ENCODE data around the gene PEX14.

Gene PEX14

GRCh38 chr1:10516925-10517676 is 42.4 kb downstream of the PEX14 start:
- DNase-seq (ENCODE audit: low read depth in 4 of 4, low spot score in 1 of 4): no peak

- no peak for DNase-seq (ENCODE audit: low read depth in 4 of 4, low spot score in 1 of 4)
Observed at GRCh38 chr1:10517677-10517982, 42.9 kb downstream of the PEX14 start.

GRCh38 chr1:10519016-10519417 is 44.3 kb downstream of the PEX14 start:
- no peak for DNase-seq (ENCODE audit: low read depth in 4 of 4, low spot score in 1 of 4)

GRCh38 chr1:10520497-10520896 is 45.7 kb downstream of the PEX14 start:
- no peak for DNase-seq (ENCODE audit: low read depth in 4 of 4, low spot score in 1 of 4)

GRCh38 chr1:10520952-10521351 is 46.2 kb downstream of the PEX14 start:
- no peak for DNase-seq (ENCODE audit: low read depth in 4 of 4, low spot score in 1 of 4)

GRCh38 chr1:10521537-10522157 is 46.9 kb downstream of the PEX14 start:
- DNase-seq (ENCODE audit: low read depth in 4 of 4, low spot score in 1 of 4): no peak

- no peak for DNase-seq (ENCODE audit: low read depth in 4 of 4, low spot score in 1 of 4)
Observed at GRCh38 chr1:10522322-10522860, 47.6 kb downstream of the PEX14 start.

GRCh38 chr1:10525208-10525607 is 50.5 kb downstream of the PEX14 start:
- no peak for DNase-seq (ENCODE audit: low read depth in 4 of 4, low spot score in 1 of 4)

- DNase-seq (ENCODE audit: low read depth in 4 of 4, low spot score in 1 of 4): no peak
Observed at GRCh38 chr1:10528066-10529014, 53.6 kb downstream of the PEX14 start.

GRCh38 chr1:10529091-10529490 is 54.3 kb downstream of the PEX14 start:
- no peak for DNase-seq (ENCODE audit: low read depth in 4 of 4, low spot score in 1 of 4)

GRCh38 chr1:10529765-10530164 is 55.0 kb downstream of the PEX14 start:
- DNase-seq (ENCODE audit: low read depth in 4 of 4, low spot score in 1 of 4): no peak

- DNase-seq (ENCODE audit: low read depth in 4 of 4, low spot score in 1 of 4): no peak
Observed at GRCh38 chr1:10530281-10530740, 55.6 kb downstream of the PEX14 start.

GRCh38 chr1:10530756-10531495 is 56.2 kb downstream of the PEX14 start:
- no peak for DNase-seq (ENCODE audit: low read depth in 4 of 4, low spot score in 1 of 4)

GRCh38 chr1:10532362-10532761 is 57.6 kb downstream of the PEX14 start:
- no peak for DNase-seq (ENCODE audit: low read depth in 4 of 4, low spot score in 1 of 4)

- no peak for DNase-seq (ENCODE audit: low read depth in 4 of 4, low spot score in 1 of 4)
Observed at GRCh38 chr1:10534519-10534918, 59.8 kb downstream of the PEX14 start.

GRCh38 chr1:10536133-10536770 is 61.5 kb downstream of the PEX14 start:
- no peak for DNase-seq (ENCODE audit: low read depth in 4 of 4, low spot score in 1 of 4)

- DNase-seq (ENCODE audit: low read depth in 4 of 4, low spot score in 1 of 4): no peak
Observed at GRCh38 chr1:10537082-10537766, 62.5 kb downstream of the PEX14 start.

GRCh38 chr1:10538646-10539355 is 64.1 kb downstream of the PEX14 start:
- DNase-seq (ENCODE audit: low read depth in 4 of 4, low spot score in 1 of 4): no peak

- DNase-seq (ENCODE audit: low read depth in 4 of 4, low spot score in 1 of 4): no peak
Observed at GRCh38 chr1:10539411-10540043, 64.8 kb downstream of the PEX14 start.
